AG09309 (cell line): ENCODE results near the gene ZNF75A.

Source experiments
- DNase-seq: peaks from one replicate; pipeline ENCODE4 v3.0.0-alpha.2; 2010; ENCODE audit warnings: low read depth
- H3K4me3 ChIP-seq: 2 replicates; pipeline ENCODE4 v1.5.1; 2011; ENCODE audit warnings: mild to moderate bottlenecking, low read depth, low read length, moderate library complexity; ENCODE audit not compliant: control insufficient read depth
- CTCF ChIP-seq: IDR thresholded peaks from 2 replicates; pipeline ENCODE4 v1.5.1; 2011; ENCODE audit warnings: mild to moderate bottlenecking, low read depth, low read length, inconsistent platforms; ENCODE audit not compliant: insufficient read depth, control insufficient read depth; ENCODE audit errors: missing control alignments

ZNF75A gene

DNA sequence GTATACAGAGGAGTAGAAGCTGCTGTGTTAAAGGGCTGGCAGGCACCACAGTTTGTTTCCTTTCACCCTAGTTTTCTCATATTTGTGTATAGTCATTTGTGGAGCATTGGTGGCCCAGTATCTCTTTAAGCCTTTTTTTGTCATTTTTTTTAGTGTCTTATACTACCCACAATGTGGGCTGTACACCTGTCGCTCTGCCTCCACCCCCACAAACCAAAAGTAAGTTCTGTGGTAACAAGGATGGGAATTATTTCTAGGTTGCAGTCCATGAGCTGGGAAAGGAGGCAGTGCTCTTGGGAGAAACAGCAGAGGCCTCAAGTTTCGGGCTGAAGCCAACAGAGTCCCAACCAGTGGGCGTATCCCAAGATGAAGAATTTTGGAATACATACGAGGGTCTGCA lies 6.2 kb downstream of the ZNF75A start:
- H3K4me3 ChIP-seq: no peak overlapping the region
- no peak for DNase-seq
- TF ChIP-seq CTCF: no peak

GRCh38 chr16:3317315-3317999 lies 12.2 kb downstream of the ZNF75A start:
- TF ChIP-seq CTCF: no peak
- no peak for DNase-seq
- H3K4me3 ChIP-seq: no peak overlapping the region

DNA sequence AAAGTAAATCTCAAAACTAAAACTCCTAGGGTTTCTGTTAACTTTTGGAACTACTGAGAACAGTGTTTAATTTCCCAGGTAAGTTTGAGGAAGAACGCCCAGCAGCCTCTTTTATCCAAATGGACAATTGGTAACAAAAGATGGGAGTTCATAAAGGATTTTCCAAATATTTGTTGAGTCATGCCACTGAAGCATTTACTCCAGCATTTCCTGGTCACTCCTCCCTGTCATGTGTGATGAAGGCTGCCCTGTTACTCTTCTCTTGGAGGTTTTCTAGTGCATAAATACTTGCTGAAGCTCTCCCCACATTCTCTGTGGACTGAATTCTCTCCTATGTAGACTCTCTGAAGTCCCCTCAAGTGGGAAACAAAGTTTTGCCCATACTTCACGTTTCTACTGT lies 16.5 kb downstream of the ZNF75A start:
- H3K4me3 ChIP-seq: no peak overlapping the region
- TF ChIP-seq CTCF: no peak
- no peak for DNase-seq

DNA sequence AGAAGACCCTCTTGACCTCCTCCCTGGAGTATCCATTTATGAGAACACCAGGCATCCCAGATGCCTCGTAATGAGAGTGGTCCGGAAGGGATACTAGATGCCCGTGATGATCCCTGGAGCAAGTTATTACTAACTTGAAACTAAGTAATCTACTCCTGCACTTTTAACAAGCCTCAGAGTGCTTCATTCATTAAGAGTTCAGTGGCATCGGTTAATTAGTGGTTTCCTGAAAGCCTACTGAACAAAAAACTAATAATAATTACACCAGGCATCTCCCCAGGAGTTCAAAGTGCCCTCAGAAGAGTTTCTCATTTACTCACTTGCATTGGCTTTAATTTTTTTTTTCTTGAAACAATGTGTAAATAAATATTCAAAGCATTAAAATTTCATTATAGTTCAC lies 22.2 kb downstream of the ZNF75A start:
- no peak for TF ChIP-seq CTCF
- DNase-seq: no peak
- H3K4me3 ChIP-seq: no peak overlapping the region

DNA sequence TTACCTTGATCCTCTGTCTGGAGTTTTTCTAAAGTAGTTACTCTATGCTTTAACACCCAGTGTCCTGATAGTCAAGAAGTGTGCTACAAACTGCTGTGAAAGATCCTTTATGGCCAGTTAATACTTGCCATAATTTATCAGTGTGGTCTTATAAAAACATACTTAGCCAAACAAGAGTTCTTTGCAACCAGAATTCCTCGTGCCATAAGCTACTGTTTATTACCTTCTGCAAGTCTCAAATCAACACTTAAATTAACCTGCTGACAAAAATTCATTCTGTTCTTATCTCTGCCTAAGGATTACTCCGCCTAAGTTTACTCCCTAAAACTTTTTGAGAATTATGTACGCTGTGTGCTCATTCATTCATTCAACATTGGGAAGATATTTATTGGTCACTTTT lies 22.8 kb downstream of the ZNF75A start:
- H3K4me3 ChIP-seq: no peak overlapping the region
- no peak for TF ChIP-seq CTCF
- no peak for DNase-seq

GRCh38 chr16:3328643-3329042 lies 23.3 kb downstream of the ZNF75A start:
- DNase-seq: no peak
- TF ChIP-seq CTCF: no peak
- H3K4me3 ChIP-seq: no peak overlapping the region

- no peak for DNase-seq
- no peak overlapping the region for H3K4me3 ChIP-seq
- TF ChIP-seq CTCF: no peak
Observed at GRCh38 chr16:3346041-3346440, 40.7 kb downstream of the ZNF75A start.
